SK-N-SH (cell line): ENCODE data around the gene NAXE. TPM values are rescaled to one million over a fixed set of nuclear protein-coding genes. Genes with fewer than 3 reads are reported as not detected.

Source experiments
- CTCF ChIA-PET: fragments of 300-600, 350-600 bp; formaldehyde crosslinking; extraction: SDS; loops from one replicate; lab custom pipeline; 2021; lab: Yijun Ruan, JAX
- POLR2A ChIA-PET: fragments of 350-600 bp; sonication (Branson Sonifier 250); formaldehyde crosslinking; extraction: SDS; loops from one replicate; lab custom pipeline; 2020; ENCODE audit warnings: antibody characterized with exemption, inconsistent platforms; lab: Yijun Ruan, JAX
- DNase-seq: peaks from one replicate; pipeline ENCODE4 v3.0.0; 2012
- H2AFZ ChIP-seq: fragments of 200-600 bp; sonication (generic); 2 replicates; pipeline ENCODE4 v1.8.1; 2016; ENCODE audit warnings: antibody characterized with exemption, mild to moderate bottlenecking, low read depth
- H3F3A ChIP-seq: fragments of 200-600 bp; sonication (generic); replicated peaks from 2 replicates; pipeline ENCODE3; 2016; ENCODE audit warnings: antibody characterized with exemption, mild to moderate bottlenecking; ENCODE audit not compliant: insufficient read depth
- H3K27ac ChIP-seq, 2 experiments: fragments of 200-500 bp in 1 of 2; fragments of 200-600 bp in 1 of 2; sonication (Bioruptor generic) in 1 of 2; sonication (generic), shearing (Covaris generic) in 1 of 2; 2 replicates each; pipeline versions ENCODE4 v1.5.1 to v1.6.1; 2014 to 2016; ENCODE audit warnings: low read depth in 2 of 2, inconsistent platforms in 1 of 2, low read length in 1 of 2, mild to moderate bottlenecking in 1 of 2, mixed read lengths in 1 of 2
- H3K27me3 ChIP-seq: fragments of 200-600 bp; sonication (generic), shearing (Covaris generic); 2 replicates; pipeline ENCODE4 v1.6.1; 2016; ENCODE audit warnings: mixed run types; ENCODE audit not compliant: insufficient read depth
- H3K36me3 ChIP-seq, 2 experiments: fragments of 200-500 bp in 1 of 2; fragments of 200-600 bp in 1 of 2; sonication (Bioruptor generic) in 1 of 2; sonication (generic) in 1 of 2; replicated peaks in 1 of 2; 2 replicates each; pipeline versions ENCODE3 to v1.5.1; 2014 to 2016; ENCODE audit warnings: low read length in 1 of 2, mild to moderate bottlenecking in 1 of 2; ENCODE audit not compliant: insufficient read depth in 2 of 2, control insufficient read depth in 1 of 2
- H3K4me1 ChIP-seq, 2 experiments: fragments of 200-500 bp in 1 of 2; fragments of 200-600 bp in 1 of 2; sonication (Bioruptor generic) in 1 of 2; sonication (generic), shearing (Covaris generic) in 1 of 2; 2 replicates each; pipeline versions ENCODE4 v1.5.1 to v1.6.1; 2014 to 2016; ENCODE audit warnings: low read depth in 1 of 2, low read length in 1 of 2, mixed run types in 1 of 2; ENCODE audit not compliant: insufficient read depth in 2 of 2, control insufficient read depth in 1 of 2
- H3K4me2 ChIP-seq: fragments of 200-600 bp; sonication (generic), shearing (Covaris generic); 2 replicates; pipeline ENCODE4 v1.6.1; 2017; ENCODE audit warnings: mixed run types
- H3K4me3 ChIP-seq, 2 experiments: fragments of 200-500 bp in 1 of 2; fragments of 200-600 bp in 1 of 2; sonication (Bioruptor generic) in 1 of 2; sonication (generic), shearing (Covaris generic) in 1 of 2; 2 replicates each; pipeline versions ENCODE4 v1.5.1 to v1.8.1; 2014 to 2016; ENCODE audit warnings: low read depth in 2 of 2, inconsistent platforms in 1 of 2, low read length in 1 of 2, mild to moderate bottlenecking in 1 of 2, mixed read lengths in 1 of 2, moderate library complexity in 1 of 2
- H3K79me2 ChIP-seq: fragments of 200-600 bp; sonication (generic); 2 replicates; pipeline ENCODE4 v1.8.1; 2017; ENCODE audit warnings: mild to moderate bottlenecking; ENCODE audit not compliant: insufficient read depth
- H3K9ac ChIP-seq: fragments of 200-600 bp; sonication (generic); 2 replicates; pipeline ENCODE4 v1.6.1; 2017; ENCODE audit warnings: mixed run types
- H3K9me2 ChIP-seq: fragments of 200-600 bp; sonication (generic); 2 replicates; pipeline ENCODE4 v1.6.1; 2017; ENCODE audit warnings: mixed run types
- H3K9me3 ChIP-seq: fragments of 200-600 bp; sonication (generic); 2 replicates; pipeline ENCODE4 v1.6.1; 2017; ENCODE audit warnings: mixed run types, mild to moderate bottlenecking, moderate library complexity
- H4K20me1 ChIP-seq: fragments of 200-600 bp; sonication (generic); 2 replicates; pipeline ENCODE4 v1.6.1; 2017; ENCODE audit warnings: mild to moderate bottlenecking, mixed run types; ENCODE audit not compliant: insufficient read depth
- ELF1 ChIP-seq: IDR thresholded peaks from 2 replicates; pipeline ENCODE4 v1.4.0; 2012
- FOXM1 ChIP-seq: IDR thresholded peaks from 2 replicates; pipeline ENCODE4 v1.4.0; 2012; ENCODE audit warnings: low read depth, mild to moderate bottlenecking
- GATA2 ChIP-seq: sonication (generic); formaldehyde crosslinking; IDR thresholded peaks from 2 replicates; pipeline ENCODE4 v1.5.0; 2020; ENCODE audit warnings: mild to moderate bottlenecking, missing genetic modification reagents
- MXI1 ChIP-seq: IDR thresholded peaks from 2 replicates; pipeline ENCODE4 v1.6.1; 2012; ENCODE audit warnings: mild to moderate bottlenecking, low read depth, low read length, improper control_type of control experiment
- NRF1 ChIP-seq: IDR thresholded peaks from 2 replicates; pipeline ENCODE4 v1.6.1; 2012; ENCODE audit warnings: low read depth, mild to moderate bottlenecking, low read length
- POLR2AphosphoS5 ChIP-seq: IDR thresholded peaks from 2 replicates; pipeline ENCODE4 v1.6.1; 2012; ENCODE audit warnings: low read depth, low read length
- REST ChIP-seq: IDR thresholded peaks from 2 replicates; pipeline ENCODE4 v1.6.1; 2012; ENCODE audit warnings: mild to moderate bottlenecking, low read depth, low read length, moderate library complexity
- TEAD4 ChIP-seq: IDR thresholded peaks from 2 replicates; pipeline ENCODE4 v1.4.0; 2012; ENCODE audit warnings: mild to moderate bottlenecking, borderline replicate concordance; ENCODE audit not compliant: insufficient read depth
- USF2 ChIP-seq: fragments of 150-350 bp; IDR thresholded peaks from 2 replicates; pipeline ENCODE4 v1.6.1; 2017; ENCODE audit warnings: antibody characterized with exemption, low read length, low read depth, borderline replicate concordance
- ZBTB33 ChIP-seq: IDR thresholded peaks from 2 replicates; pipeline ENCODE4 v1.4.0; 2012; ENCODE audit warnings: low read depth, borderline replicate concordance
- WGBS: methylation state at CpG from one replicate; pipeline ENCODE4 v1.1.6; 2017; ENCODE audit warnings: low lambda C conversion rate; 5-methylcytosine and 5-hydroxymethylcytosine counted together
- polyA plus RNA-seq, 3 experiments: library from polyadenylated mRNA; depleted of rRNA; stranded (reverse); fragments of >200 nt; gene quantifications; 2 replicates each; pipeline ENCODE4 v1.2.3, GENCODE V29; 2012

Gene NAXE
- polyA plus RNA-seq, 1 of the 3 experiments (the other 2 are of a cell fraction): 98.4 TPM

GRCh38 chr1:156641761-156642264 is 50.2 kb downstream of the NAXE start, which contains the start of gene BCAN:
BCAN (plus strand) TSS chr1:156642117; CDS start chr1:156646055, 3,938 bp downstream.
- POLR2A ChIA-PET: no interaction called here
- H3K4me3 ChIP-seq: peak within 1 kb of the TSS; percentile 39 to 46
- peaks cover 5% of the 10 kb centered on the region for H3F3A ChIP-seq

GRCh38 chr1:156642265-156643048 is 50.9 kb downstream of the NAXE start:
- peak overlapping the region; percentile 39 to 46; a peak in 3 of 4 replicates for H3K4me3 ChIP-seq
- peak overlapping the region; percentile 77; the same call in 1 of the 2 replicates for H3K4me2 ChIP-seq
- H3K9me2 ChIP-seq: no peaks in the 10 kb centered on the region
- H3K4me1 ChIP-seq: peaks cover 0 to 34% of the 10 kb centered on the region in 2 experiments; a peak in 1 of 4 replicates
- no peak for TF ChIP-seq NRF1
- 0 out of 2 replicates have a peak, but pooled peaks have one; percentile 42 for TF ChIP-seq REST
- POLR2A ChIA-PET: no interaction called here
- no peaks in the 10 kb centered on the region for H3K79me2 ChIP-seq
- H3K27me3 ChIP-seq: peaks cover 29% of the 10 kb centered on the region
- CTCF ChIA-PET: interaction anchor here (1.0 to 17.8 kb wide), 13 partner anchors 15 to 285 kb away, joined by 3 to 252 read pairs (median 6); partner anchors contain the start of genes HAPLN2 and NES
- H3K9me3 ChIP-seq: no peaks in the 10 kb centered on the region
- H3K36me3 ChIP-seq: no peaks in the 10 kb centered on the region
- 68% methylated on average over 25 of the region's 40 CpGs for WGBS
- no peak overlapping the region for H3K27ac ChIP-seq
- peak; percentile 80 for DNase-seq
- no peak overlapping the region for H2AFZ ChIP-seq
- peaks cover 5% of the 10 kb centered on the region for H3F3A ChIP-seq
- H4K20me1 ChIP-seq: no peaks in the 10 kb centered on the region
- no peak overlapping the region for H3K9ac ChIP-seq

More at GRCh38 chr1:156641761-156642264, 50.2 kb downstream of the NAXE start, which contains the start of gene BCAN:
- peak; percentile 86 for DNase-seq
- Histone ChIP-seq H3K36me3 (no peaks in the 10 kb centered on the region), H3K9me3 (no peaks in the 10 kb centered on the region), H3K4me1 (peaks cover 0 to 34% of the 10 kb centered on the region in 2 experiments; a peak in 1 of 4 replicates), H3K4me2 (peak within 1 kb of the TSS; percentile 77), H3K9me2 (no peaks in the 10 kb centered on the region), H3K27me3 (peaks cover 35% of the 10 kb centered on the region), H2AFZ (no peak within 1 kb of the TSS; the same call in 1 of the 2 replicates), H3K79me2 (no peaks in the 10 kb centered on the region), H3K27ac (no peak within 1 kb of the TSS), H3K9ac (no peak within 1 kb of the TSS), H4K20me1 (no peaks in the 10 kb centered on the region)
- WGBS: 19% methylated on average over 19 of the region's 46 CpGs
- CTCF ChIA-PET: interaction anchor here (0.6 to 17.8 kb wide), 11 partner anchors 15 to 265 kb away, joined by 3 to 252 read pairs (median 4); no protein-coding TSS in a partner anchor
- no peak for TF ChIP-seq FOXM1
- TF ChIP-seq USF2: no peak
- no peak for TF ChIP-seq TEAD4
- no peak for TF ChIP-seq GATA2 (CRISPR knock-in tag)
- no peak for TF ChIP-seq ZBTB33
- no peak for TF ChIP-seq POLR2AphosphoS5
- no peak for TF ChIP-seq ELF1
- TF ChIP-seq MXI1: 0 out of 2 replicates have a peak, but pooled peaks have one; percentile 24
